ENCODE measurements around the gene XRCC5. TPM values are rescaled to one million over a fixed set of nuclear protein-coding genes. Genes with fewer than 3 reads are reported as not detected.

XRCC5 gene
- total RNA-seq, 3 donors from 2014 or later: 169 to 207 (median 175) TPM

DNA sequence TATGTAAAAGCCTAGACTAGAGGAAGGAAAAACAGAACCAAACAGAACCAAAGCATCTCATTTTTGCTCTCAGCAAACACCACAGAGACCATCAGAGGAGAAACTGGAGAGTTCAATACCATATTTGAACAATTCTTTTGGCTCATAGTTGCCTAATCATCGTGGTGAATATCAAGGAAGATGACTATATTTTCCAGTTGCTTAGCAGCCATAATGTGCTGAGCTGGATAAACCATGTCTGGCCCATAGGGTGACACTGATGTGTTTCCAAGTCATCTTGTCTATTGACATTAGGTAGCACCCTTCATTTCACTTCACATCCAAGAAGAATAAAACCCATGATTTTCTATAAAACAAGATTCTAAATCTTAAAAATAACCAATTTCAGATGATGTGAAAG lies 5.9 kb upstream of the XRCC5 start:
- DNase-seq: no peak
- intact Hi-C loops (cut with DNase I, micrococcal nuclease): no loop called here
- Histone ChIP-seq H3K4me1 (ENCODE audit: low read depth) (no peaks in the 10 kb centered on the region), H3K9me3 (no peaks in the 10 kb centered on the region), H3K36me3 (ENCODE audit: low read depth) (no peaks in the 10 kb centered on the region), H3K4me3 (no peak overlapping the region)
- TF ChIP-seq, protein P1, sequence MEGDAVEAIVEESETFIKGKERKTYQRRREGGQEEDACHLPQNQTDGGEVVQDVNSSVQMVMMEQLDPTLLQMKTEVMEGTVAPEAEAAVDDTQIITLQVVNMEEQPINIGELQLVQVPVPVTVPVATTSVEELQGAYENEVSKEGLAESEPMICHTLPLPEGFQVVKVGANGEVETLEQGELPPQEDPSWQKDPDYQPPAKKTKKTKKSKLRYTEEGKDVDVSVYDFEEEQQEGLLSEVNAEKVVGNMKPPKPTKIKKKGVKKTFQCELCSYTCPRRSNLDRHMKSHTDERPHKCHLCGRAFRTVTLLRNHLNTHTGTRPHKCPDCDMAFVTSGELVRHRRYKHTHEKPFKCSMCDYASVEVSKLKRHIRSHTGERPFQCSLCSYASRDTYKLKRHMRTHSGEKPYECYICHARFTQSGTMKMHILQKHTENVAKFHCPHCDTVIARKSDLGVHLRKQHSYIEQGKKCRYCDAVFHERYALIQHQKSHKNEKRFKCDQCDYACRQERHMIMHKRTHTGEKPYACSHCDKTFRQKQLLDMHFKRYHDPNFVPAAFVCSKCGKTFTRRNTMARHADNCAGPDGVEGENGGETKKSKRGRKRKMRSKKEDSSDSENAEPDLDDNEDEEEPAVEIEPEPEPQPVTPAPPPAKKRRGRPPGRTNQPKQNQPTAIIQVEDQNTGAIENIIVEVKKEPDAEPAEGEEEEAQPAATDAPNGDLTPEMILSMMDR (IDR thresholded peaks at IDR 0.05): no peak
- ATAC-seq: no peak

DNA sequence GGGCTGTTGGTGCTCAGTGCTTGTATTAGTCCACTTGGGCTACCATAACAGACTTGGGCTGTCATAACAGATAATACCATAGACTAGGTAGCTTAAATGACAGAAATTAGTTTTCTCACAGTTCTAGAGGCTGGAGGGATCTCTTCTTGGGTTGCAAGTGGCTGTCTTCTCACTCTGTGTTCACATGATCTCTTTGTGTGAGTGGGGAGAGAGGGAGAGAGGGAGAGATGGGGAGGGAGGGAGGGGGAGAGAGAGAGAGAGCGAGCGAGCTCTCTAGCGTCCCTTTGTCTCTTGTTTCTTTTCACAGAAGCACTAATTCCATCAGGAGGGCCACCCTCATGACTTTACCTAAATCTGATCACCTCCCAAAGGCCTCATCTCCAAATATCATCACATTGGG lies 4.5 kb upstream of the XRCC5 start:
- intact Hi-C loops (cut with DNase I, micrococcal nuclease): no loop called here
- no peak overlapping the region for H3K4me3 ChIP-seq
- no peaks in the 10 kb centered on the region for H3K4me1 ChIP-seq (ENCODE audit: low read depth)
- no peaks in the 10 kb centered on the region for H3K9me3 ChIP-seq
- peaks cover 4% of the 10 kb centered on the region for H3K36me3 ChIP-seq (ENCODE audit: low read depth)
- DNase-seq: no peak
- TF ChIP-seq, protein P1 (IDR thresholded peaks at IDR 0.05): no peak
- ATAC-seq: no peak

DNA sequence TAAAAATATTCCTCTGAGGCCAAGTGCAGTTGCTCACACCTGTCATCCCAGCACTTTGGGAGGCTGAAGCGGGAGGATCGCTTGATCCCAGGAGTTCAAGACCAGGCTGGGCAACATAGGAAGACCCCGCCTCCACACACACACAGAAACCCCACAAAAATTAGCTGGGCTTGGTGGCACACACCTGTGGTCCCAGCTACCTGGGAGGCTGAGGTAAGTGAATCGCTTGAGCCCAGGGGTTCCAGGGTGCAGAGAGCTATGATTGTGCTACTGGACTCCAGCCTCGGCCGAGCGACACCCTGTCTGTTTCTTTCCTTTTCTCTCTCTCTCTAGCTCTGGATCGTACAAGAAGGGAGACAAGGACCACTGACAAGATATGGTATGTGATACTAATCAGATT lies 1.8 kb upstream of the XRCC5 start:
- Histone ChIP-seq H3K36me3 (ENCODE audit: low read depth) (peaks cover 4% of the 10 kb centered on the region), H3K4me1 (ENCODE audit: low read depth) (peaks cover 11% of the 10 kb centered on the region), H3K4me3 (no peak overlapping the region), H3K9me3 (no peaks in the 10 kb centered on the region)
- DNase-seq (no peak), ATAC-seq (no peak)
- TF ChIP-seq, protein P1 (IDR thresholded peaks at IDR 0.05): no peak
- intact Hi-C loops (cut with DNase I, micrococcal nuclease): no loop called here

DNA sequence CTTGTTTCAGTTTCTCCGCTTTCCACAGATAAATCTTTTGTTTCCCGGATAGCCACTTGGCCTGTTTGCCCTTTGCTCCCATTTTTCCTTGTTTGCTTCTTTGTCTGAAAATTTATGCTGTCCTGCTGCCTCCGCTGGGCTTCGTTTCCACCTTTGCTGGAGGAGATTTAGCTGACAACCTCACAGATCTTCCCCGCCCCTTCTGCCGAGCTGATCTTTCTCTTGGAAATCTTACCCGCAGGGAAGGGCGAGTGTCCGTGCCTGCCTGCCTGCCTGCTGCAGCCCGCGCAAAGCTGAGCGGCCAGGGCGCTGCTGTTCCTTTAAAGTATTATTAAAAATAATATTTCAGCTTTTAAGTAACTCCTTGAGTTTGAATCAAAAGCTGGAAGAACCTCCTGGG lies 1.4 kb upstream of the XRCC5 start:
- no peak for DNase-seq
- H3K4me3 ChIP-seq: no peak overlapping the region

DNA sequence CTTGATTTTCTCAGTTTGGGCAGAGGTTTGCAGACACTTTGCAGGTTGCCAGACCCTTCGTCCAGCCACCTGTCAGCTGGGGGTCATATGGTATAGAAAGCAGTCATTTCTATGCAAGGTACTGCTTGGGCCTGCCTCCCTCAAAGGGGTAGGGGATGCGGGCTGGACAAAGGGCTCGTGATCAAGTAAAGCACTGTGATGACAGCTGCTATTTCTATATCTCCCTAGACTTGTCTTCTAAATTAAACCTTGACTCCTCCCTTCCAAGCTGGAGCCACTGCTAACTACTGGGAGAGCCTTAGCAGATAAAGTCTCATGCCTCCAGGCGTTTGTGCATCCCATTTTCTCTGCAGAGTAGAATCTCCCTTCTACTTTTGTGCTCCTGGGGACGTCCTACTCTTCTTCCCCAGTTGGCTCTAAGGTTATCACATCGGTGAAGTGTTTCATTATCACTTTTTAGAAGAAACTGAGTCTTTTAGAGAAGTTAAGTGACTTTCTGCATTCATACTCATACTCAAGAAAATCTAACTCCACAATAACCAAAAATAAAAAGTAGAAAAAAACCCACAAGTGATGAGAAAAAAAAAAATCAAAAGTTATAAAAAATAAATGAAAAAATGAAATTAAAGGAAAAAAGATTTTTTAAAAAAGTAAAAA lies 710 bp upstream of the XRCC5 start:
- peaks cover 11% of the 10 kb centered on the region for H3K4me1 ChIP-seq (ENCODE audit: low read depth)
- no peaks in the 10 kb centered on the region for H3K9me3 ChIP-seq
- intact Hi-C loops (cut with DNase I, micrococcal nuclease): no loop called here
- H3K4me3 ChIP-seq: peak overlapping the region; percentile 80
- ATAC-seq: no peak
- H3K36me3 ChIP-seq (ENCODE audit: low read depth): peaks cover 4% of the 10 kb centered on the region
- TF ChIP-seq, protein P1 (IDR thresholded peaks at IDR 0.05): no peak
- no peak for DNase-seq

More for the DNA sequence above, 1.4 kb upstream of the XRCC5 start:
- TF ChIP-seq, protein P1 (IDR thresholded peaks at IDR 0.05): no peak
- intact Hi-C loops (cut with DNase I, micrococcal nuclease): no loop called here
- peaks cover 4% of the 10 kb centered on the region for H3K36me3 ChIP-seq (ENCODE audit: low read depth)
- no peaks in the 10 kb centered on the region for H3K9me3 ChIP-seq
- peaks cover 11% of the 10 kb centered on the region for H3K4me1 ChIP-seq (ENCODE audit: low read depth)
- ATAC-seq: no peak

Measured in mucosa of descending colon (tissue), 3 donors.